Esophagus squamous epithelium (tissue), 5 donors: ENCODE measurements around the gene SCN4A. TPM values are rescaled to one million over a fixed set of nuclear protein-coding genes. Genes with fewer than 3 reads are reported as not detected.
"Not testable (repeated sequence)": the region's sequence is repeated elsewhere in the genome, so short reads cannot be mapped to it uniquely, and the experiment has no call there.

Source experiments
- DNase-seq: peaks from one replicate; lab custom pipeline; 2025; lab: John Stamatoyannopoulos, UW
- H3K27ac ChIP-seq, 4 donors: fragments of 200-600 bp; sonication (generic); one replicate each; pipeline ENCODE4 v1.5.1; 2016 to 2019; ENCODE audit warnings: mild to moderate bottlenecking in 1 of 4
- H3K27me3 ChIP-seq, 4 donors: fragments of 200-600 bp; sonication (generic); 1 replicate in 3 of 4; 2 replicates in 1 of 4; pipeline versions ENCODE4 v1.5.1 to v1.6.0; 2017 to 2021; ENCODE audit warnings: antibody characterized with exemption in 1 of 4
- H3K36me3 ChIP-seq, 3 donors: fragments of 200-600 bp; sonication (generic); one replicate each; pipeline ENCODE4 v1.5.1; 2016 to 2019
- H3K4me1 ChIP-seq, 3 donors: fragments of 200-600 bp; sonication (generic); one replicate each; pipeline ENCODE4 v1.5.1; 2017 to 2019
- H3K4me3 ChIP-seq, 4 donors: fragments of 200-600 bp; sonication (generic); 1 replicate in 3 of 4; 2 replicates in 1 of 4; pipeline ENCODE4 v1.5.1; 2016 to 2019; ENCODE audit warnings: mild to moderate bottlenecking in 2 of 4, moderate library complexity in 1 of 4
- H3K9me3 ChIP-seq, 3 donors: fragments of 200-600 bp; sonication (generic); one replicate each; pipeline ENCODE4 v1.5.1; 2016 to 2019
- WGBS, 2 donors: methylation state at CpG; one replicate each; pipeline ENCODE4 v1.1.5; 2018; 5-methylcytosine and 5-hydroxymethylcytosine counted together
- intact Hi-C: fragments of 100-400 bp; cut with DNase I; formaldehyde crosslinking; loops from one replicate; pipeline ENCODE4 v1.15.0; 2022
- small RNA-seq, 4 donors: library from RNA; depleted of rRNA; stranded (forward); fragments of <200 nt; gene quantifications; one replicate each; pipeline ENCODE3, GENCODE V24; 2016
- total RNA-seq, 4 donors: library from RNA; depleted of rRNA; stranded (reverse); fragments of >200 nt; gene quantifications; one replicate each; pipeline ENCODE4 v1.1.0, GENCODE V29; 2016
- TF ChIP-seq, protein P1 (sequence below), 6 experiments: fragments of 450-650 bp in 4 of 6; fragments of 200-600 bp in 2 of 6; sonication (generic) in 2 of 6; IDR thresholded peaks; one replicate each; pipeline ENCODE4 v1.5.1; 2016 to 2019; ENCODE audit warnings: antibody characterized with exemption in 6 of 6, mild to moderate bottlenecking in 4 of 6, moderate library complexity in 4 of 6
- donor health status: DM: yes; HTN: yes; CAD: no.

The SCN4A gene
- total RNA-seq, 4 donors from 2014 or later, result under 0.01 to 0.12 TPM; not detected in 2

DNA sequence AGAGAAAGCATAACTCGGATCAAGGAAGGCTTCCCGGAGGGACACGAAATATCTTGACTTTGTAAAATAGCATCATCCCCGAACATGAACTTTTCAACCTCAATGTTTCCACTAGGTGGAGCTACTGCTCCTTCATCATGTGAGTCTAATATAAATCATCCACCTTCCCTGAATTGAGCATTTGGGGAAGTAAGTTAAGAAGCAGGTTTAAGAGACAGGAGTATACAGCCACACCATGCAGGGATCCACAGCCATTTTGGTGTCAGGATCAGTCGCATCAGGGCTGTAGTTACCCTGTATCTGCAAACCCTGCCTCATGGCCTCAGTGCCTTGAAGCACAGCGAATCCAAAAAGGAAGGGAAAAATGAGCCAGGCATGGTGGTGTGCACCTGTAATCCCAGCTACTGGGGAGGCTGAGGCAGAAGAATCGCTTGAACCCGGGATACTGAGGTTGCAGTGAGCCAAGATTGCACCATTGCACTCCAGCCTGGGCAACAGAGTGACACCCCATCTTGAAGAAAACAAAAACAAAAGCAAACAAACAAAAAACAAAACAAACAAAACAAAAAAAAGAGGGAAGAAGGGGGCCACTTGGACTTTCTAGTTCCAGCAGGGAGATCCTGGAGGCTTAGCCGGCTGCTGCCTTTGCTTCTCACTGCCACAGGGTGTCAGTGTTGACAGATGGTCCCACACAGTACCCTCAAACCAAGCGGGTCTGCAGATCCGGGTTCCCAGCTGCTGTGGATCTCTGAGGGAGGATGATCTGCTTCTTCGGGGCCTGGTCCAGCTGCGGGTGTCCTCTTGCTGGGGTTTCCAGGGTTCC, 83.5 kb downstream of the SCN4A start:
- WGBS, 2 donors, result 19 to 23% methylated on average over 11 of the region's 13 CpGs

More for the DNA sequence above, 83.5 kb downstream of the SCN4A start:
- H3K9me3 ChIP-seq, intact Hi-C loops, H3K4me1 ChIP-seq, H3K27ac ChIP-seq, H3K36me3 ChIP-seq, H3K27me3 ChIP-seq, DNase-seq, H3K4me3 ChIP-seq: not testable (repeated sequence)
- TF ChIP-seq, protein P1, sequence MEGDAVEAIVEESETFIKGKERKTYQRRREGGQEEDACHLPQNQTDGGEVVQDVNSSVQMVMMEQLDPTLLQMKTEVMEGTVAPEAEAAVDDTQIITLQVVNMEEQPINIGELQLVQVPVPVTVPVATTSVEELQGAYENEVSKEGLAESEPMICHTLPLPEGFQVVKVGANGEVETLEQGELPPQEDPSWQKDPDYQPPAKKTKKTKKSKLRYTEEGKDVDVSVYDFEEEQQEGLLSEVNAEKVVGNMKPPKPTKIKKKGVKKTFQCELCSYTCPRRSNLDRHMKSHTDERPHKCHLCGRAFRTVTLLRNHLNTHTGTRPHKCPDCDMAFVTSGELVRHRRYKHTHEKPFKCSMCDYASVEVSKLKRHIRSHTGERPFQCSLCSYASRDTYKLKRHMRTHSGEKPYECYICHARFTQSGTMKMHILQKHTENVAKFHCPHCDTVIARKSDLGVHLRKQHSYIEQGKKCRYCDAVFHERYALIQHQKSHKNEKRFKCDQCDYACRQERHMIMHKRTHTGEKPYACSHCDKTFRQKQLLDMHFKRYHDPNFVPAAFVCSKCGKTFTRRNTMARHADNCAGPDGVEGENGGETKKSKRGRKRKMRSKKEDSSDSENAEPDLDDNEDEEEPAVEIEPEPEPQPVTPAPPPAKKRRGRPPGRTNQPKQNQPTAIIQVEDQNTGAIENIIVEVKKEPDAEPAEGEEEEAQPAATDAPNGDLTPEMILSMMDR (IDR thresholded peaks at IDR 0.05), result peak; percentile 9 to 52 (median 31)

Small RNA genes lying within 50 kb of the gene (small RNA-seq; reads per million reads assigned to genes)
- 0 reads per million in 4 donors for gene AC127029.1
- gene GH1, result 0 reads per million in 4 donors

Other genes with a start within 250 kb of the SCN4A start
- 10 to 100 TPM in 3 of 4 donors, 1 to 10 TPM in 1; 9.2 to 25.4 (median 18.6) TPM for gene STRADA, start 231.1 kb downstream of the SCN4A start, total RNA-seq
- gene CCDC47, start 199.3 kb downstream of the SCN4A start, total RNA-seq, result 10 to 100 TPM; 55.9 to 66.4 (median 63.7) TPM
- gene DDX42, start 198.7 kb downstream of the SCN4A start, total RNA-seq, result 10 to 100 TPM; 27.1 to 88.5 (median 51.9) TPM
- gene PSMC5, start 145.5 kb downstream of the SCN4A start, total RNA-seq, result 10 to 100 TPM; 55.0 to 87.9 (median 80.7) TPM
- 10 to 100 TPM; 19.8 to 52.3 (median 29.0) TPM for gene FTSJ3, start 145.3 kb downstream of the SCN4A start, total RNA-seq
- 100 to 1,000 TPM; 111 to 161 (median 133) TPM for gene SMARCD2, start 130.2 kb downstream of the SCN4A start, total RNA-seq
- gene CSH2, start 99.2 kb downstream of the SCN4A start, total RNA-seq, result not detected
- gene GH2, start 91.0 kb downstream of the SCN4A start, total RNA-seq, result not detected
- gene CSH1, start 76.3 kb downstream of the SCN4A start, total RNA-seq, result not detected
- gene CSHL1, start 61.7 kb downstream of the SCN4A start, total RNA-seq, result not detected
- gene GH1, start 54.1 kb downstream of the SCN4A start, total RNA-seq, result not detected
- 1 to 10 TPM in 3 of 4 donors, not detected in 1; 1.1 to 2.0 (median 1.3) TPM for gene CD79B, start 40.6 kb downstream of the SCN4A start, total RNA-seq
- gene PRR29, start 25.4 kb upstream of the SCN4A start, total RNA-seq, result under 1 TPM in 1 of 4 donors, not detected in 3; 0.09 TPM
- gene ICAM2, start 47.7 kb upstream of the SCN4A start, total RNA-seq, result 10 to 100 TPM in 2 of 4 donors, 1 to 10 TPM in 1, not detected in 1; 2.8 to 28.8 (median 11.8) TPM
- gene ERN1, start 157.2 kb upstream of the SCN4A start, total RNA-seq, result 10 to 100 TPM in 3 of 4 donors, 1 to 10 TPM in 1; 9.2 to 19.1 (median 15.1) TPM